Measurements from ENCODE around the gene NRTN. TPM values are rescaled to one million over a fixed set of nuclear protein-coding genes. Genes with fewer than 3 reads are reported as not detected.

Gene NRTN
- total RNA-seq, 1 experiment from 2014 or later, result 1.9 TPM

DNA sequence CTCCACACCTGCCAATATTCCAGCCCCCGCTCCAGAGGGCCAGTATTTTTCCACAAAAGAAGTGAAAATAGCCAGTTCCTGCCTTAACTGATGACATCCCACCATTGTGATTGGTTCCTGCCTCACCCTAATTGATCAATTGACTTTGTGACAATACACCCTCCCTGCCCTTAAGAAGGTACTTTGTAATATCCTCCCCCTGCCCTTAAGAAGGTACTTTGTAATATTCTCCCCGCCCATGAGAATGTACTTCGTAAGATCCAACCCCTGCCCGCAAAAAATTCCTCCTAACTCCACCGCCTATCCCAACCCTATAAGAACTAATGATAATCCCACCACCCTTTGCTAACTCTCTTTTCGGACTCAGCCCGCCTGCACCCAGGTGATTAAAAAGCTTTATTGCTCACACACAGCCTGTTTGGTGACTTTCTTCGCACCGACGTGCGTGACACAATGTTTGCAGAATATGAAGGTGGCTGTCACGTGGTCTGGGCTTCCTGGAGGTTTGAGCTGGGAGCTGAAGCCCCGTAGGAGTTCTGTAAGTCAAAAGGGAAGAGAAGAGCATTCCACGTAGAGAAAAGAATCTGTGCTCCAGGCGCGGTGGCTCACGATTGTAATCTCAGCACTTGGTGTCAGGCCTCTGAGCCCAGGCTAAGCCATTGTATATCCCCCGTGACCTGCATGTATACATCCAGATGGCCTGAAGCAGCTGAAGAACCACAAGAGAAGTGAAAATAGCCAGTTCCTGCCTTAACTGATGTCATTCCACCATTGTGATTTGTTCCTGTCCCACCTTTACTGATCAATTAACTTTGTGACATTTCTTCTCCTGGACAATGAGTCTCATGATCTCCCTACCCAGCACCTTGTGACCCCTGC is 52.6 kb downstream of the NRTN start:
- no peaks in the 10 kb centered on the region for H3K79me2 ChIP-seq (ENCODE audit: low read depth)
- ChIA-PET POLR2A (ENCODE audit: unreplicated experiment) (no interaction called here), CTCF (no interaction called here)
- no peak for TF ChIP-seq EZH2 (IDR thresholded peaks at IDR 0.05; ENCODE audit: low read depth)
- TF ChIP-seq, protein P1, sequence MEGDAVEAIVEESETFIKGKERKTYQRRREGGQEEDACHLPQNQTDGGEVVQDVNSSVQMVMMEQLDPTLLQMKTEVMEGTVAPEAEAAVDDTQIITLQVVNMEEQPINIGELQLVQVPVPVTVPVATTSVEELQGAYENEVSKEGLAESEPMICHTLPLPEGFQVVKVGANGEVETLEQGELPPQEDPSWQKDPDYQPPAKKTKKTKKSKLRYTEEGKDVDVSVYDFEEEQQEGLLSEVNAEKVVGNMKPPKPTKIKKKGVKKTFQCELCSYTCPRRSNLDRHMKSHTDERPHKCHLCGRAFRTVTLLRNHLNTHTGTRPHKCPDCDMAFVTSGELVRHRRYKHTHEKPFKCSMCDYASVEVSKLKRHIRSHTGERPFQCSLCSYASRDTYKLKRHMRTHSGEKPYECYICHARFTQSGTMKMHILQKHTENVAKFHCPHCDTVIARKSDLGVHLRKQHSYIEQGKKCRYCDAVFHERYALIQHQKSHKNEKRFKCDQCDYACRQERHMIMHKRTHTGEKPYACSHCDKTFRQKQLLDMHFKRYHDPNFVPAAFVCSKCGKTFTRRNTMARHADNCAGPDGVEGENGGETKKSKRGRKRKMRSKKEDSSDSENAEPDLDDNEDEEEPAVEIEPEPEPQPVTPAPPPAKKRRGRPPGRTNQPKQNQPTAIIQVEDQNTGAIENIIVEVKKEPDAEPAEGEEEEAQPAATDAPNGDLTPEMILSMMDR (conservative IDR thresholded peaks at IDR 0.05), result no peak
- BruUV-seq (replicated peaks), result no TSS peak
- H3K9me2 ChIP-seq (ENCODE audit: insufficient read depth), result no peaks in the 10 kb centered on the region
- H3K36me3 ChIP-seq (ENCODE audit: low read depth), result no peaks in the 10 kb centered on the region
- DNase-seq, result no peak
- H3K4me2 ChIP-seq, result no peak overlapping the region
- H2AFZ ChIP-seq, result no peak overlapping the region
- H3F3A ChIP-seq (ENCODE audit: insufficient read depth, low read depth), result no peaks in the 10 kb centered on the region; the same call in 1 of the 2 replicates
- peaks cover 1% of the 10 kb centered on the region for H3K4me1 ChIP-seq (replicated peaks; ENCODE audit: insufficient read depth)
- no peak overlapping the region for H3K27ac ChIP-seq
- no peaks in the 10 kb centered on the region for H3K27me3 ChIP-seq (ENCODE audit: insufficient read depth, low read depth)
- intact Hi-C loops (cut with micrococcal nuclease; ENCODE audit: unreplicated experiment), result no loop called here
- no peaks in the 10 kb centered on the region for H4K20me1 ChIP-seq (ENCODE audit: insufficient read depth)
- no peak overlapping the region for H3K4me3 ChIP-seq
- H3K9me3 ChIP-seq (ENCODE audit: insufficient read depth, low read depth), result no peaks in the 10 kb centered on the region

- ChIA-PET CTCF (no interaction called here), POLR2A (ENCODE audit: unreplicated experiment) (no interaction called here)
- Histone ChIP-seq H3F3A (ENCODE audit: insufficient read depth, low read depth) (no peaks in the 10 kb centered on the region), H3K27me3 (ENCODE audit: insufficient read depth, low read depth) (no peaks in the 10 kb centered on the region), H3K27ac (no peak overlapping the region), H3K4me2 (no peak overlapping the region), H3K79me2 (ENCODE audit: low read depth) (no peaks in the 10 kb centered on the region), H2AFZ (no peak overlapping the region), H3K4me3 (no peak overlapping the region), H3K4me1 (replicated peaks; ENCODE audit: insufficient read depth) (no peaks in the 10 kb centered on the region), H3K9me3 (ENCODE audit: insufficient read depth, low read depth) (no peaks in the 10 kb centered on the region), H3K36me3 (ENCODE audit: low read depth) (no peaks in the 10 kb centered on the region), H4K20me1 (ENCODE audit: insufficient read depth) (no peaks in the 10 kb centered on the region), H3K9me2 (ENCODE audit: insufficient read depth) (no peaks in the 10 kb centered on the region)
- TF ChIP-seq, protein P1 (conservative IDR thresholded peaks at IDR 0.05), result no peak
- no peak for TF ChIP-seq EZH2 (IDR thresholded peaks at IDR 0.05; ENCODE audit: low read depth)
- no TSS peak for BruUV-seq (replicated peaks)
- intact Hi-C loops (cut with micrococcal nuclease; ENCODE audit: unreplicated experiment), result no loop called here
- no peak for DNase-seq
Measured at GRCh38 chr19:5863030-5863665, 58.3 kb downstream of the NRTN start.

GRCh38 chr19:5864013-5864720 is 59.3 kb downstream of the NRTN start:
- intact Hi-C loops (cut with micrococcal nuclease; ENCODE audit: unreplicated experiment), result no loop called here
- no peak overlapping the region for H3K27ac ChIP-seq
- CTCF ChIA-PET, result no interaction called here
- H4K20me1 ChIP-seq (ENCODE audit: insufficient read depth), result no peaks in the 10 kb centered on the region
- H3K79me2 ChIP-seq (ENCODE audit: low read depth), result no peaks in the 10 kb centered on the region
- H3K27me3 ChIP-seq (ENCODE audit: insufficient read depth, low read depth), result no peaks in the 10 kb centered on the region
- H3K9me3 ChIP-seq (ENCODE audit: insufficient read depth, low read depth), result no peaks in the 10 kb centered on the region
- POLR2A ChIA-PET (ENCODE audit: unreplicated experiment), result no interaction called here
- TF ChIP-seq, protein P1 (conservative IDR thresholded peaks at IDR 0.05), result no peak
- TF ChIP-seq EZH2 (IDR thresholded peaks at IDR 0.05; ENCODE audit: low read depth), result no peak
- no peak for DNase-seq
- no peaks in the 10 kb centered on the region for H3F3A ChIP-seq (ENCODE audit: insufficient read depth, low read depth)
- H3K9me2 ChIP-seq (ENCODE audit: insufficient read depth), result no peaks in the 10 kb centered on the region
- no peak overlapping the region for H3K4me3 ChIP-seq
- H3K36me3 ChIP-seq (ENCODE audit: low read depth), result no peaks in the 10 kb centered on the region
- H3K4me1 ChIP-seq (replicated peaks; ENCODE audit: insufficient read depth), result no peaks in the 10 kb centered on the region
- no TSS peak for BruUV-seq (replicated peaks)
- H2AFZ ChIP-seq, result no peak overlapping the region
- H3K4me2 ChIP-seq, result no peak overlapping the region
